ENCODE measurements around the gene ROBO1.
A peak's percentile ranks its signal among the peaks of the same experiment; 100 is the strongest.

Gene ROBO1

DNA sequence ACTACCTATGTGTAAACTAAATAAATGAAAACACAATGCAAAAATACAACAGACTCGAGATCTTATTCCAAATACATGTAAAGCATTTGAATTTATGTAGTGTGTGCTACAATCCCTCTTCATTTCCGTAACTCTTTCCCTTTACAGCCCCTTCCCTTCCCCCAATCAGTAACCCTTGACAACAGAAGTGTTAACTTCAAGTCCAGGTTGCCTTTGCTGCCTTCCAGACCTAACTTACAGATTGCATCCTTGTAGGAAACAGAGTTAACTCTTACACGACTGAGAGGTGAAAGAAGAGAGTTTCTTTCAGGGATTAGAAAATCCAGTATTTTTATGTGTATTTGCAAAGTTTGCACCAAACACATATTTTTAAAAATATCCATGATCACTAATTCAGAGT is 1.4 kb upstream of the ROBO1 start:
- H3K36me3 ChIP-seq (ENCODE audit: insufficient read depth, low read length): no peaks in the 10 kb centered on the region
- H3K9me3 ChIP-seq (ENCODE audit: low read depth, low read length): no peaks in the 10 kb centered on the region
- TF ChIP-seq POLR2AphosphoS5 (IDR thresholded peaks at IDR 0.05; ENCODE audit: borderline replicate concordance, low read depth, low read length) (no peak), FOXP2 (optimal IDR thresholded peaks at IDR 0.05; ENCODE audit: control extremely low read depth, extremely low read length, insufficient read depth) (no peak), EZH2 (IDR thresholded peaks at IDR 0.05) (no peak)
- no peak overlapping the region for H3K4me3 ChIP-seq
- no peak overlapping the region for H3K27ac ChIP-seq
- no peak overlapping the region for H3K9ac ChIP-seq (ENCODE audit: insufficient read length)
- DNase-seq (ENCODE audit: low read depth, low spot score): no peak

DNA sequence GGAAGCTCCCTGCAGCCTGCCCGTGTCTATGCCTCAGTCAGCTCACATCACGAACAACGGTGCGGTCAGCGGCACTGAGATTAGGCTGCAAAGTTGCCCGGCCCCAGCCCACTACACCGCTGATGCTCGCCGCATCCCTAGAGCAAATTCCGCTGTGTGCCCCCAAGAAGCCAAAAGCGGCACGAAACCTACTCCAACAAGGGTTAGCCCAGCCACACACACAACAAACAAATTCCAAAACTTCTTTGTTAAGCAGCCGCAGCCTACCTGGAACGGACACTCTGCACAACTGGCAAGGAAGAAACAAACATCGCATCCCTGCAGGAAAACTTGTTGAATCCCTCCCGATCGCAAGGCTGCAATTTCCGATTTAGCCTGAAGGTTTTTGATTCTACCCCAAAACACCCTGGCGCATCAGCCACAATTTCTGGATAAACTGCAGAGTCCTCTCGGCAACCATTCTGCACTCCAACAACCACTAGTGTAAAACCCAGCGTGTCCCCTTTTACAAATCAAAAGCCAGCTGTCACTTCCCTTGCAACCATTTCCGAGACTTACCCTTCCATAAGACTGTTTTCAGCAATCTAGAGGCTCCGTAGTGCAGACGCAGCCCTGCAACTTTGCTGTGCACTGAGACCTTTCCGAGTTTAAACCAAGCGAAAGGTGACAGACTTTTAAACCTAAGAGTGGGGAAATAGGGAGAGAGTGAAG is 449 bp downstream of the ROBO1 start:
- H3K9ac ChIP-seq (ENCODE audit: insufficient read length): no peak overlapping the region
- no peak for DNase-seq (ENCODE audit: low read depth, low spot score)
- H3K4me3 ChIP-seq: peak overlapping the region; percentile 84
- H3K27ac ChIP-seq: no peak overlapping the region
- TF ChIP-seq EZH2 (IDR thresholded peaks at IDR 0.05) (no peak), FOXP2 (optimal IDR thresholded peaks at IDR 0.05; ENCODE audit: control extremely low read depth, extremely low read length, insufficient read depth) (no peak), POLR2AphosphoS5 (IDR thresholded peaks at IDR 0.05; ENCODE audit: borderline replicate concordance, low read depth, low read length) (no peak)
- H3K36me3 ChIP-seq (ENCODE audit: insufficient read depth, low read length): no peaks in the 10 kb centered on the region
- no peaks in the 10 kb centered on the region for H3K9me3 ChIP-seq (ENCODE audit: low read depth, low read length)

DNA sequence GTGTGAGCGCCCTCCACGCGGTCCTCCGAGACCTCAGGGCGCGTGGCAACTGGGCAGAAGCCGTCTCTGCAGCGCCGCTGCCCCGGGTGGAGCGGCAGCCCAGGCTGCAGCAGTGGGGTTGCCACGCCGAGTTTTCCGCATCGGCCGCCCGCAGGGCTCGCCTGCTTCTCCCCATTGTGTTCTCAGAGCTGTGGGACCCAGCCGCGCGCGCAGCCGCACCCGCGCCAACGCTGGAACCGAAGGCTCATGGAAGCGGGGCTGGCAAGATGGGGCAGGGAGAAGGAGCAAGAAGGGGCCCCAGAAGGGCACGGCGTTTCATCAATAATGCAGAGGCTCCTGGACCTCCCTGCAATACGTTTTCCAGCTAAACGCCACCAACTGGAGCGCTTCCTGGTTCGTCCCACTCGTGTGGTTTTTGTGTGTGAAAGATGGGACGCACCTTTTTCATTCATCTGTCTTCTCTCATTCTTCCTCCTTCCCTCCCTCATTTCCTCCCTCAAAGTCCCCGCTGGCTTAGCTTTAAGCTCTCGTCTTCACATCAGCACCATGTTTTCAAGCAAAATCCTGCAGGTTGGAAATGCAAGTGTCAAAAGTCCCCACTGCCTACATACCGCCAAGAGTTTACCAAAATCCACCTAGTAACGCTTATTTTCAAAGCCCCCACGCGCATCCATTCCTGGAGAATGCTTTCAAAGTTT is 1.2 kb downstream of the ROBO1 start:
- no peaks in the 10 kb centered on the region for H3K36me3 ChIP-seq (ENCODE audit: insufficient read depth, low read length)
- H3K27ac ChIP-seq: no peak overlapping the region
- H3K4me3 ChIP-seq: peak overlapping the region; percentile 84
- no peak overlapping the region for H3K9ac ChIP-seq (ENCODE audit: insufficient read length)
- no peak for TF ChIP-seq POLR2AphosphoS5 (IDR thresholded peaks at IDR 0.05; ENCODE audit: borderline replicate concordance, low read depth, low read length)
- no peak for TF ChIP-seq EZH2 (IDR thresholded peaks at IDR 0.05)
- no peak for TF ChIP-seq FOXP2 (optimal IDR thresholded peaks at IDR 0.05; ENCODE audit: control extremely low read depth, extremely low read length, insufficient read depth)
- DNase-seq (ENCODE audit: low read depth, low spot score): no peak
- no peaks in the 10 kb centered on the region for H3K9me3 ChIP-seq (ENCODE audit: low read depth, low read length)

DNA sequence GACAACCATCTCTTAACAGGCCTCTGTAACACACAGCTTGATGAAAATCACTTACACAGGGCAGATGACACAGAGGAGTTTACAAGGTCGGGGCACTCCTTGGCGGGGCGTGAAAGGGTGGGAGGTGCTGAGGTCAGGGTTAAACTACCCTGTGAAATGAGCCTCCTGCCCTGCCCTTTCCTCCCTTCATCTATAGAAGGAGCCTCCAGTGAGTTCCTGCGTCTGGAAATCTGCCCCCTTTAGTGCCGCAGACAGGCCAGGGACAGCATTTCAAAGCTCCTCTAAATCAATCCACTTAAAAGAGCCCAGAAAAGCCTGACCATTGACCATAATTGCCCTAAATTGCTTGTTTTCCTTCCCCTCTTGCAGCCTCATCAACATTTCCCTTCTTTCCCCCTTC is 1.9 kb downstream of the ROBO1 start:
- H3K4me3 ChIP-seq: no peak overlapping the region
- H3K9ac ChIP-seq (ENCODE audit: insufficient read length): no peak overlapping the region
- no peak for DNase-seq (ENCODE audit: low read depth, low spot score)
- TF ChIP-seq POLR2AphosphoS5 (IDR thresholded peaks at IDR 0.05; ENCODE audit: borderline replicate concordance, low read depth, low read length) (no peak), EZH2 (IDR thresholded peaks at IDR 0.05) (no peak), FOXP2 (optimal IDR thresholded peaks at IDR 0.05; ENCODE audit: control extremely low read depth, extremely low read length, insufficient read depth) (no peak)
- H3K9me3 ChIP-seq (ENCODE audit: low read depth, low read length): no peaks in the 10 kb centered on the region
- H3K27ac ChIP-seq: no peak overlapping the region
- H3K36me3 ChIP-seq (ENCODE audit: insufficient read depth, low read length): no peaks in the 10 kb centered on the region

DNA sequence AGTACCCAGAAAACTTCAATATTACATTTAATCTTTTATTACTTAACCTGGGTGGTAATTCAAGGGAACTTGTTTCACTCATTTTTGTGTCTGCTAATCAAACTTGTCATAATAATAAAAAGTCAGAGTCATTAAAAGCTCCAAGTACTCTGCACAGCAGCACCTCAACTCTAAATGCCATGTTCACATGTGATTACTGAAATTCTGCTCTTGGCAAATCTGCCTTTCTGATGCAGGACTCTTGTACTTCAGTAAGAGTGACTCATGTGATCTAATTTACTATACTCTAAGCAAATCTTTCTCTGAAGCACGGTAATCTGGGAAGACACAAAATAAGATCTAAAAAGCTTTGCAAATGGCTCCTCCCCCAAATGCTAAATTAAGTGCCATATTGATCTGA is 6.4 kb downstream of the ROBO1 start:
- no peak for TF ChIP-seq FOXP2 (optimal IDR thresholded peaks at IDR 0.05; ENCODE audit: control extremely low read depth, extremely low read length, insufficient read depth)
- no peak for TF ChIP-seq EZH2 (IDR thresholded peaks at IDR 0.05)
- TF ChIP-seq POLR2AphosphoS5 (IDR thresholded peaks at IDR 0.05; ENCODE audit: borderline replicate concordance, low read depth, low read length): no peak
- Histone ChIP-seq H3K4me3 (no peak overlapping the region), H3K36me3 (ENCODE audit: insufficient read depth, low read length) (no peaks in the 10 kb centered on the region), H3K9me3 (ENCODE audit: low read depth, low read length) (no peaks in the 10 kb centered on the region), H3K27ac (no peak overlapping the region), H3K9ac (ENCODE audit: insufficient read length) (no peak overlapping the region)
- DNase-seq (ENCODE audit: low read depth, low spot score): no peak

DNA sequence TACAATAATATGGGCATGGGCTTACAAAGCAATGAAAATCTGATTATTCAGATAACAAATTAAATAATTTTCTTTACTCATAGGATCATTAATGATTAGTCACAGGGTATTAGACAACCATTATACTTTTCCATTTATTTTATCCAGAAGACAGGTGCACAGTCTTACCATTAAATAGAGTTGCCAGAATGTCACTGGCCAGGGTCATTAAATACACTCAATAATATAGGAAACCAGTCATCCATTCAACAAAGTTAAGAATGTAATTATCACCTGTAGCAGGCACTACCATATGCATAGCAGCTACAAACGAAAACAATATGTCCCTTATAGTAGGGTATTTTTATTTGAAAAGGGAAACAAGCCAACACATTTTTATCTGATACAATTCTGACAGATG is 16.1 kb downstream of the ROBO1 start:
- Histone ChIP-seq H3K27ac (no peak overlapping the region), H3K36me3 (ENCODE audit: insufficient read depth, low read length) (no peaks in the 10 kb centered on the region), H3K9ac (ENCODE audit: insufficient read length) (no peak overlapping the region), H3K9me3 (ENCODE audit: low read depth, low read length) (no peaks in the 10 kb centered on the region), H3K4me3 (no peak overlapping the region)
- TF ChIP-seq EZH2 (IDR thresholded peaks at IDR 0.05): no peak
- no peak for TF ChIP-seq FOXP2 (optimal IDR thresholded peaks at IDR 0.05; ENCODE audit: control extremely low read depth, extremely low read length, insufficient read depth)
- TF ChIP-seq POLR2AphosphoS5 (IDR thresholded peaks at IDR 0.05; ENCODE audit: borderline replicate concordance, low read depth, low read length): no peak
- DNase-seq (ENCODE audit: low read depth, low spot score): no peak

DNA sequence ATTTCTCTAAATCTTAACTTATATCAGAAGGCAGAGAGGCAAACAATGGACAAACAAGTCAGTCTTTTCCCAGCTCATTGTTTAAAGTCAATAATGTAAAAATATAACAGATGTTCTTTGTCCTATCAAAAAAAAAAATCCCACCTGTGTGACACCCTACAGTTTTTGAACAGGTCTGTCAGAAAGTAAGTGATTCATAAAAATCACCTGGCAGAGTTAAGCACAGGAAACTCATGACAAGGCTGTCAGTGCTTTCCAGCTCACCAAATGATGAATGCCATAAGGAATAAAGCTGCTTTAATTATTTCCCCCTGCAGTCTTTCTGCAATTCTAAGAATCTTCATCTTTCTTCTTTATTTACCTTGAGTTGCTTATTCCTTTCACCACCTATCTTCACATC is 30.3 kb downstream of the ROBO1 start:
- Histone ChIP-seq H3K4me3 (no peak overlapping the region), H3K9ac (ENCODE audit: insufficient read length) (no peak overlapping the region), H3K36me3 (ENCODE audit: insufficient read depth, low read length) (no peaks in the 10 kb centered on the region), H3K27ac (no peak overlapping the region), H3K9me3 (ENCODE audit: low read depth, low read length) (no peaks in the 10 kb centered on the region)
- TF ChIP-seq FOXP2 (optimal IDR thresholded peaks at IDR 0.05; ENCODE audit: control extremely low read depth, extremely low read length, insufficient read depth) (no peak), EZH2 (IDR thresholded peaks at IDR 0.05) (no peak), POLR2AphosphoS5 (IDR thresholded peaks at IDR 0.05; ENCODE audit: borderline replicate concordance, low read depth, low read length) (no peak)
- no peak for DNase-seq (ENCODE audit: low read depth, low spot score)

DNA sequence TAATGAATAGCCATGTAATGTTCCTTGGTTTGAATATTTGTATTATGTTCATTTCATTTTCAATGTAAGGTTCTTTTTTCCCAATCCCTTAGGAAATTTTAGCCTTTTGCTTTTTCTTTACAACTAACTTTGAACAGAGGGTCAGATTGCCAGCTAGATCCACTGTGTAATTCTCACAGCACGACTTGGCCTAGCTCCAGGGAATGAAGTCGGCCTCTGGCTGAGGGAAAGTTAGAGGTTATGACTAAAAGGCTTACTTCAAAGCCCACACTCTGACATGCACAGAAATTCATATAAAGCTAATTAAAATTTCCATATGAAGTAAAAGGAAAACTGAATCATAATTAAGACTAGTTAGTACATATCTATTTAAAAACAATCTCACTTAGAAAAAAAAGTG is 38.7 kb downstream of the ROBO1 start:
- no peak for TF ChIP-seq EZH2 (IDR thresholded peaks at IDR 0.05)
- TF ChIP-seq POLR2AphosphoS5 (IDR thresholded peaks at IDR 0.05; ENCODE audit: borderline replicate concordance, low read depth, low read length): no peak
- TF ChIP-seq FOXP2 (optimal IDR thresholded peaks at IDR 0.05; ENCODE audit: control extremely low read depth, extremely low read length, insufficient read depth): no peak
- H3K4me3 ChIP-seq: no peak overlapping the region
- no peak overlapping the region for H3K9ac ChIP-seq (ENCODE audit: insufficient read length)
- no peaks in the 10 kb centered on the region for H3K36me3 ChIP-seq (ENCODE audit: insufficient read depth, low read length)
- H3K9me3 ChIP-seq (ENCODE audit: low read depth, low read length): no peaks in the 10 kb centered on the region
- DNase-seq (ENCODE audit: low read depth, low spot score): no peak
- H3K27ac ChIP-seq: no peak overlapping the region

All from SK-N-MC (cell line).